Measurements from ENCODE around the gene LRRFIP1.
"Not testable (repeated sequence)": the region's sequence is repeated elsewhere in the genome, so short reads cannot be mapped to it uniquely, and the experiment has no call there.

Gene LRRFIP1

GRCh38 chr2:237604391-237604790, 23.0 kb upstream of the LRRFIP1 start:
- Histone ChIP-seq H3K14ac (ENCODE audit: low read length) (no peak overlapping the region), H3K4me3 (ENCODE audit: low read length in 2 of 2) (no peak overlapping the region), H3K9ac (ENCODE audit: low read depth, low read length, poor library complexity) (no peak overlapping the region), H3K4ac (ENCODE audit: low read length) (no peak overlapping the region), H3K27me3 (ENCODE audit: control insufficient read depth in 3 of 3, insufficient read depth in 3 of 3, low read depth in 1 of 3, low read length in 3 of 3) (peaks cover 0 to 3% (median 2%) of the 10 kb centered on the region in 3 experiments), H2BK15ac (ENCODE audit: low read length) (no peak overlapping the region), H2BK5ac (ENCODE audit: low read length) (no peak overlapping the region), H3K4me1 (ENCODE audit: control insufficient read depth in 2 of 2, insufficient read depth in 1 of 2, low read depth in 1 of 2, low read length in 2 of 2) (peaks cover 6 to 11% of the 10 kb centered on the region in 2 donors), H2AFZ (ENCODE audit: low read length) (no peak overlapping the region), H4K91ac (ENCODE audit: low read depth, low read length, poor library complexity) (no peak overlapping the region), H3K4me2 (ENCODE audit: insufficient read depth, low read length, poor library complexity, severe bottlenecking) (no peak overlapping the region), H3K79me1 (ENCODE audit: low read depth, low read length) (no peaks in the 10 kb centered on the region), H2AK5ac (ENCODE audit: low read depth, low read length) (peak overlapping the region; percentile 60), H3K9me3 (replicated peaks in 1 of 2; ENCODE audit: control insufficient read depth in 2 of 2, insufficient read depth in 1 of 2, low read depth in 1 of 2, low read length in 2 of 2) (peaks cover 3 to 6% of the 10 kb centered on the region in 2 donors), H4K8ac (ENCODE audit: low read depth, low read length) (no peak overlapping the region), H2BK120ac (ENCODE audit: low read depth, low read length) (no peak overlapping the region), H3K18ac (ENCODE audit: low read length) (peak overlapping the region; percentile 83), H3K36me3 (replicated peaks in 1 of 2; ENCODE audit: control insufficient read depth in 2 of 2, insufficient read depth in 2 of 2, low read length in 2 of 2) (no peaks in the 10 kb centered on the region), H3K23ac (ENCODE audit: low read depth, low read length, poor library complexity) (peak overlapping the region; percentile 90), H3K27ac (replicated peaks; ENCODE audit: low read length) (no peak overlapping the region), H2BK12ac (ENCODE audit: low read length) (no peak overlapping the region)
- no CpG with 5 or more reads among the region's 11 CpGs for WGBS, 2 donors (ENCODE audit: extremely low coverage in 2 of 2, insufficient read length in 2 of 2, insufficient replicate concordance in 1 of 2)
- DNase-seq (ENCODE audit: low spot score): no peak

- WGBS, 2 donors (ENCODE audit: extremely low coverage in 2 of 2, insufficient read length in 2 of 2, insufficient replicate concordance in 1 of 2): no CpG with 5 or more reads among the region's 9 CpGs
- Histone ChIP-seq H4K91ac (ENCODE audit: low read depth, low read length, poor library complexity) (no peak overlapping the region), H3K4me3 (ENCODE audit: low read length in 2 of 2) (no peak overlapping the region), H3K4me1 (ENCODE audit: control insufficient read depth in 2 of 2, insufficient read depth in 1 of 2, low read depth in 1 of 2, low read length in 2 of 2) (peaks cover 6 to 11% of the 10 kb centered on the region in 2 donors), H2BK12ac (ENCODE audit: low read length) (no peak overlapping the region), H4K8ac (ENCODE audit: low read depth, low read length) (no peak overlapping the region), H2AK5ac (ENCODE audit: low read depth, low read length) (no peak overlapping the region), H3K14ac (ENCODE audit: low read length) (no peak overlapping the region), H3K23ac (ENCODE audit: low read depth, low read length, poor library complexity) (peak overlapping the region; percentile 8), H3K9me3 (replicated peaks in 1 of 2; ENCODE audit: control insufficient read depth in 2 of 2, insufficient read depth in 1 of 2, low read depth in 1 of 2, low read length in 2 of 2) (peaks cover 3 to 6% of the 10 kb centered on the region in 2 donors), H2BK5ac (ENCODE audit: low read length) (no peak overlapping the region), H3K27me3 (ENCODE audit: control insufficient read depth in 3 of 3, insufficient read depth in 3 of 3, low read depth in 1 of 3, low read length in 3 of 3) (peaks cover 0 to 2% (median 0%) of the 10 kb centered on the region in 3 experiments), H3K36me3 (replicated peaks in 1 of 2; ENCODE audit: control insufficient read depth in 2 of 2, insufficient read depth in 2 of 2, low read length in 2 of 2) (no peaks in the 10 kb centered on the region), H3K79me1 (ENCODE audit: low read depth, low read length) (no peaks in the 10 kb centered on the region), H3K27ac (replicated peaks; ENCODE audit: low read length) (no peak overlapping the region), H3K18ac (ENCODE audit: low read length) (peak overlapping the region; percentile 32), H3K9ac (ENCODE audit: low read depth, low read length, poor library complexity) (no peak overlapping the region), H3K4me2 (ENCODE audit: insufficient read depth, low read length, poor library complexity, severe bottlenecking) (no peak overlapping the region), H3K4ac (ENCODE audit: low read length) (no peak overlapping the region), H2AFZ (ENCODE audit: low read length) (no peak overlapping the region), H2BK120ac (ENCODE audit: low read depth, low read length) (no peak overlapping the region), H2BK15ac (ENCODE audit: low read length) (no peak overlapping the region)
- no peak for DNase-seq (ENCODE audit: low spot score)
Measured at GRCh38 chr2:237604960-237605359, 22.4 kb upstream of the LRRFIP1 start.

GRCh38 chr2:237606522-237606921, 20.9 kb upstream of the LRRFIP1 start:
- not testable (repeated sequence) for H3K9ac ChIP-seq (ENCODE audit: low read depth, low read length, poor library complexity); H2AK5ac ChIP-seq (ENCODE audit: low read depth, low read length); H3K14ac ChIP-seq (ENCODE audit: low read length); H3K36me3 ChIP-seq (replicated peaks in 1 of 2; ENCODE audit: control insufficient read depth in 2 of 2, insufficient read depth in 2 of 2, low read length in 2 of 2); H3K4me2 ChIP-seq (ENCODE audit: insufficient read depth, low read length, poor library complexity, severe bottlenecking); H2BK15ac ChIP-seq (ENCODE audit: low read length); H3K27me3 ChIP-seq (ENCODE audit: control insufficient read depth in 3 of 3, insufficient read depth in 3 of 3, low read depth in 1 of 3, low read length in 3 of 3); H3K27ac ChIP-seq (replicated peaks; ENCODE audit: low read length); H4K91ac ChIP-seq (ENCODE audit: low read depth, low read length, poor library complexity); H3K9me3 ChIP-seq (replicated peaks in 1 of 2; ENCODE audit: control insufficient read depth in 2 of 2, insufficient read depth in 1 of 2, low read depth in 1 of 2, low read length in 2 of 2); H4K8ac ChIP-seq (ENCODE audit: low read depth, low read length); H2BK12ac ChIP-seq (ENCODE audit: low read length); H3K79me1 ChIP-seq (ENCODE audit: low read depth, low read length); H3K18ac ChIP-seq (ENCODE audit: low read length); H2BK120ac ChIP-seq (ENCODE audit: low read depth, low read length); H3K23ac ChIP-seq (ENCODE audit: low read depth, low read length, poor library complexity); H2AFZ ChIP-seq (ENCODE audit: low read length); H3K4ac ChIP-seq (ENCODE audit: low read length); DNase-seq (ENCODE audit: low spot score); H3K4me1 ChIP-seq (ENCODE audit: control insufficient read depth in 2 of 2, insufficient read depth in 1 of 2, low read depth in 1 of 2, low read length in 2 of 2); H2BK5ac ChIP-seq (ENCODE audit: low read length)
- WGBS, 2 donors (ENCODE audit: extremely low coverage in 2 of 2, insufficient read length in 2 of 2, insufficient replicate concordance in 1 of 2): no CpG with 5 or more reads among the region's 4 CpGs
- peak overlapping the region in 1 of 2 donors; percentile 3 for H3K4me3 ChIP-seq (ENCODE audit: low read length in 2 of 2)

- no peak overlapping the region for H3K4me3 ChIP-seq (ENCODE audit: low read length in 2 of 2)
- no peak overlapping the region for H2BK120ac ChIP-seq (ENCODE audit: low read depth, low read length)
- H3K27me3 ChIP-seq (ENCODE audit: control insufficient read depth in 3 of 3, insufficient read depth in 3 of 3, low read depth in 1 of 3, low read length in 3 of 3): peaks cover 0 to 5% (median 0%) of the 10 kb centered on the region in 3 experiments
- peak overlapping the region; percentile 59 for H2BK12ac ChIP-seq (ENCODE audit: low read length)
- peak overlapping the region; percentile 27 for H3K18ac ChIP-seq (ENCODE audit: low read length)
- H2AK5ac ChIP-seq (ENCODE audit: low read depth, low read length): peak overlapping the region; percentile 19
- DNase-seq (ENCODE audit: low spot score): no peak
- H3K36me3 ChIP-seq (replicated peaks in 1 of 2; ENCODE audit: control insufficient read depth in 2 of 2, insufficient read depth in 2 of 2, low read length in 2 of 2): no peaks in the 10 kb centered on the region
- peak overlapping the region; percentile 38 for H2BK15ac ChIP-seq (ENCODE audit: low read length)
- no CpG with 5 or more reads among the region's 10 CpGs for WGBS, 2 donors (ENCODE audit: extremely low coverage in 2 of 2, insufficient read length in 2 of 2, insufficient replicate concordance in 1 of 2)
- H3K4me2 ChIP-seq (ENCODE audit: insufficient read depth, low read length, poor library complexity, severe bottlenecking): no peak overlapping the region
- H3K23ac ChIP-seq (ENCODE audit: low read depth, low read length, poor library complexity): no peak overlapping the region
- no peaks in the 10 kb centered on the region for H3K9me3 ChIP-seq (replicated peaks in 1 of 2; ENCODE audit: control insufficient read depth in 2 of 2, insufficient read depth in 1 of 2, low read depth in 1 of 2, low read length in 2 of 2)
- no peak overlapping the region for H3K4ac ChIP-seq (ENCODE audit: low read length)
- no peak overlapping the region for H4K91ac ChIP-seq (ENCODE audit: low read depth, low read length, poor library complexity)
- H3K79me1 ChIP-seq (ENCODE audit: low read depth, low read length): no peaks in the 10 kb centered on the region
- no peak overlapping the region for H2BK5ac ChIP-seq (ENCODE audit: low read length)
- no peak overlapping the region for H3K27ac ChIP-seq (replicated peaks; ENCODE audit: low read length)
- H3K9ac ChIP-seq (ENCODE audit: low read depth, low read length, poor library complexity): no peak overlapping the region
- H2AFZ ChIP-seq (ENCODE audit: low read length): no peak overlapping the region
- no peak overlapping the region for H4K8ac ChIP-seq (ENCODE audit: low read depth, low read length)
- H3K14ac ChIP-seq (ENCODE audit: low read length): no peak overlapping the region
- peaks cover 5 to 20% of the 10 kb centered on the region in 2 donors for H3K4me1 ChIP-seq (ENCODE audit: control insufficient read depth in 2 of 2, insufficient read depth in 1 of 2, low read depth in 1 of 2, low read length in 2 of 2)
Measured at GRCh38 chr2:237612527-237613357, 14.6 kb upstream of the LRRFIP1 start.
